Tibial nerve (tissue), 4 donors: ENCODE results near the gene EPB41L4B.

Source experiments
- CTCF ChIP-seq, 5 experiments: fragments of 200-600 bp in 3 of 5; fragments of 450-650 bp in 2 of 5; sonication (generic) in 3 of 5; IDR thresholded peaks; one replicate each; pipeline ENCODE4 v1.5.1; 2016 to 2019; ENCODE audit warnings: antibody characterized with exemption in 5 of 5, mild to moderate bottlenecking in 3 of 5, moderate library complexity in 2 of 5
- EP300 ChIP-seq, 2 donors: sonication (generic); formaldehyde crosslinking; IDR thresholded peaks; one replicate each; pipeline ENCODE4 v1.6.1; 2017; ENCODE audit warnings: antibody characterized with exemption in 2 of 2, mild to moderate bottlenecking in 1 of 2
- POLR2A ChIP-seq, 2 donors: fragments of 450-650 bp; IDR thresholded peaks; one replicate each; pipeline ENCODE4 v1.6.1; 2017; ENCODE audit warnings: antibody characterized with exemption in 2 of 2, mild to moderate bottlenecking in 2 of 2, moderate library complexity in 2 of 2

- TF ChIP-seq CTCF (IDR thresholded peaks at IDR 0.05) (no peak), EP300 (IDR thresholded peaks at IDR 0.05) (peak in 1 of 2 donors; percentile 33), POLR2A (IDR thresholded peaks at IDR 0.05) (no peak)
Observed at GRCh38 chr9:109314011-109314531, 6.8 kb downstream of the EPB41L4B start.
